Astrocyte (in vitro differentiated cells and primary cell): ENCODE measurements around the gene BHLHE23.

Source experiments
- EZH2 ChIP-seq: IDR thresholded peaks from 2 replicates; pipeline ENCODE4 v1.6.1; 2012; ENCODE audit warnings: mild to moderate bottlenecking, low read length, inconsistent platforms; ENCODE audit not compliant: insufficient read depth
- TF ChIP-seq, protein P1 (sequence below): IDR thresholded peaks from 2 replicates; pipeline ENCODE4 v1.5.1; 2011; ENCODE audit warnings: low read depth, mild to moderate bottlenecking, inconsistent platforms, low read length, moderate library complexity; ENCODE audit not compliant: insufficient read depth

DNA sequence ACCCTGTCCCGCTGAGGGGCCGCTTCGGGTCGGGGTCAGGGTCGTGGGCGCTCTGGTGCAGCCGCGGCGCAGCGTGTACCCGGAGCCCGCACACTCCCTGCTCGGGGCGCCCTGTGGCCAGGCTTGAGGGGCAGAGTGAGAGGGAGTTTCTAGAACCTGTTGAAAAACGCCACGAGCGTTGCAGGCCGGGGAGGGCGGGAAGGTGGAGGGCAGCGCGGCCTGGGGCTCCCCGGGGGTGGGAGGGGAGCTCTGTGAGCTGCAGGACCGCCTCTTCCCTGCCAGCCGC is 539 bp upstream of the BHLHE23 start:
- TF ChIP-seq, protein P1, sequence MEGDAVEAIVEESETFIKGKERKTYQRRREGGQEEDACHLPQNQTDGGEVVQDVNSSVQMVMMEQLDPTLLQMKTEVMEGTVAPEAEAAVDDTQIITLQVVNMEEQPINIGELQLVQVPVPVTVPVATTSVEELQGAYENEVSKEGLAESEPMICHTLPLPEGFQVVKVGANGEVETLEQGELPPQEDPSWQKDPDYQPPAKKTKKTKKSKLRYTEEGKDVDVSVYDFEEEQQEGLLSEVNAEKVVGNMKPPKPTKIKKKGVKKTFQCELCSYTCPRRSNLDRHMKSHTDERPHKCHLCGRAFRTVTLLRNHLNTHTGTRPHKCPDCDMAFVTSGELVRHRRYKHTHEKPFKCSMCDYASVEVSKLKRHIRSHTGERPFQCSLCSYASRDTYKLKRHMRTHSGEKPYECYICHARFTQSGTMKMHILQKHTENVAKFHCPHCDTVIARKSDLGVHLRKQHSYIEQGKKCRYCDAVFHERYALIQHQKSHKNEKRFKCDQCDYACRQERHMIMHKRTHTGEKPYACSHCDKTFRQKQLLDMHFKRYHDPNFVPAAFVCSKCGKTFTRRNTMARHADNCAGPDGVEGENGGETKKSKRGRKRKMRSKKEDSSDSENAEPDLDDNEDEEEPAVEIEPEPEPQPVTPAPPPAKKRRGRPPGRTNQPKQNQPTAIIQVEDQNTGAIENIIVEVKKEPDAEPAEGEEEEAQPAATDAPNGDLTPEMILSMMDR = no peak
- TF ChIP-seq EZH2 = no peak
